HepG2 (cell line): ENCODE measurements around the gene FMNL2. TPM values are rescaled to one million over a fixed set of nuclear protein-coding genes. Genes with fewer than 3 reads are reported as not detected.

Experiments used
- AGO2 ChIP-seq: fragments of 200-400 bp; formaldehyde crosslinking; optimal IDR thresholded peaks from 2 replicates; pipeline ENCODE3; 2017; ENCODE audit warnings: mild to moderate bottlenecking, low read depth, low read length, moderate library complexity
- FOXA1 ChIP-seq, 2 experiments: fragments of 450-650 bp in 1 of 2; sonication (generic) in 1 of 2; formaldehyde crosslinking in 1 of 2; IDR thresholded peaks; 2 replicates each; pipeline versions ENCODE4 v1.4.0 to v1.6.1; 2016 to 2020; ENCODE audit warnings: missing genetic modification reagents in 1 of 2
- HNF4A ChIP-seq: sonication (generic); formaldehyde crosslinking; IDR thresholded peaks from 2 replicates; pipeline ENCODE4 v1.4.0; 2020; ENCODE audit warnings: missing genetic modification reagents
- KDM6A ChIP-seq: IDR thresholded peaks from 2 replicates; pipeline ENCODE4 v1.6.1; 2016; ENCODE audit warnings: low read depth
- KMT2A ChIP-seq: sonication (generic); formaldehyde crosslinking; IDR thresholded peaks from 2 replicates; pipeline ENCODE4 v1.4.0; 2020; ENCODE audit warnings: missing genetic modification reagents
- PHF5A ChIP-seq: IDR thresholded peaks from one replicate; pipeline ENCODE4 v1.6.1; 2018; ENCODE audit warnings: low read depth, missing genetic modification reagents; ENCODE audit not compliant: unreplicated experiment
- RFX3 ChIP-seq: IDR thresholded peaks from 2 replicates; pipeline ENCODE4 v1.6.1; 2016; ENCODE audit warnings: missing biosample characterization, missing genetic modification reagents
- TGIF2 ChIP-seq: IDR thresholded peaks from 2 replicates; pipeline ENCODE4 v1.6.1; 2016; ENCODE audit warnings: control low read depth, missing compliant biosample characterization
- ZFP1 ChIP-seq: IDR thresholded peaks from 2 replicates; pipeline ENCODE4 v1.6.1; 2016
- ZNF7 ChIP-seq: IDR thresholded peaks from 2 replicates; pipeline ENCODE4 v1.6.1; 2016; ENCODE audit warnings: missing biosample characterization, missing genetic modification reagents
- ZNF720 ChIP-seq: sonication (generic); formaldehyde crosslinking; IDR thresholded peaks from 2 replicates; pipeline ENCODE4 v1.4.0; 2020; ENCODE audit warnings: missing genetic modification reagents
- ZNF776 ChIP-seq: sonication (generic); formaldehyde crosslinking; IDR thresholded peaks from 2 replicates; pipeline ENCODE4 v1.4.0; 2020; ENCODE audit warnings: mild to moderate bottlenecking, missing genetic modification reagents
- ZNF816 ChIP-seq: sonication (generic); formaldehyde crosslinking; IDR thresholded peaks from 2 replicates; pipeline ENCODE4 v1.8.0; 2022; ENCODE audit warnings: missing genetic modification reagents, mild to moderate bottlenecking, borderline replicate concordance
- polyA plus RNA-seq, 8 experiments: library from polyadenylated mRNA; depleted of rRNA in 3 of 8; stranded (reverse) in 7 of 8; unstranded in 1 of 8; fragments of >200 nt; fragmentation: Illumina TruSeq in 4 of 8; extraction: Trizol in 4 of 8; gene quantifications; 2 replicates each; pipeline versions ENCODE4 v1.2.1 to v1.2.3, GENCODE V29; 2011 to 2016; ENCODE audit warnings: low read depth in 4 of 8, missing spikeins in 1 of 8, mixed read lengths in 1 of 8; ENCODE audit not compliant: insufficient read depth in 1 of 8
- total RNA-seq, 5 experiments: library from RNA; depleted of rRNA; stranded (reverse); fragments of >200 nt; fragmentation: Illumina TruSeq; extraction: Trizol; gene quantifications; 2 replicates each; pipeline ENCODE4 v1.2.3, GENCODE V29; 2016; ENCODE audit warnings: low read depth in 1 of 5
- TF ChIP-seq, protein P1 (sequence below): sonication (generic); formaldehyde crosslinking; IDR thresholded peaks from 2 replicates; pipeline ENCODE4 v1.9.0; 2021; ENCODE audit warnings: missing genetic modification reagents, mild to moderate bottlenecking, borderline replicate concordance
- TF ChIP-seq, protein P2 (sequence below): sonication (generic); formaldehyde crosslinking; IDR thresholded peaks from 2 replicates; pipeline ENCODE4 v1.5.0; 2020; ENCODE audit warnings: mild to moderate bottlenecking, missing genetic modification reagents, borderline replicate concordance
- TF ChIP-seq, protein P3 (sequence below): IDR thresholded peaks from 2 replicates; pipeline ENCODE4 v1.6.1; 2016; ENCODE audit warnings: low read depth, missing genetic modification reagents, missing compliant biosample characterization
- TF ChIP-seq, protein P4 (sequence below): sonication (generic); formaldehyde crosslinking; IDR thresholded peaks from 2 replicates; pipeline ENCODE4 v1.5.1; 2020; ENCODE audit warnings: missing genetic modification reagents, mild to moderate bottlenecking, borderline replicate concordance

FMNL2 gene
- total and polyA plus RNA-seq, 2 of the 13 experiments (the other 11 are each of a cell fraction or from before 2014, with no cell fraction given) = 66.5 to 67.7 TPM

DNA sequence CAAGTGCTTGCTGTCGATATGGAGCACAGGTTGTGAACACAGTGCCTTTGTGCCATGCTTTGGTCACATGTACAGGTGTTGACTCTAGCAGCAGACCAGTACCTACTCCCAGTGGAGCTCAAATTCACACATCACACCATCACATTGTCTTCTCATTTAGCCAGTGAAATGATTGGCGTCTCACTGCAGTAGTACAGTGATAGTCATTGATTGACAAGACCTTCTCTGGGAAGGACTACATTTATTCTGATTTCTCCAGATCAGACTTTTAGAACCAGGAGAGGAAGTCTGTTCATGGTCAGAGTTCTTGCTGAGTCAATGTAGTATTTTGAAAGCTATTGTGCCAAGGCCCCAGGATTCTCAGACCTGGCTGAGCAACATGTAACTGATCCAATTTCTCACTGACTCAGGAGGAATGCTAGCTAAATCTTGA is 75.2 kb downstream of the FMNL2 start (continued):
- TF ChIP-seq, protein P1, sequence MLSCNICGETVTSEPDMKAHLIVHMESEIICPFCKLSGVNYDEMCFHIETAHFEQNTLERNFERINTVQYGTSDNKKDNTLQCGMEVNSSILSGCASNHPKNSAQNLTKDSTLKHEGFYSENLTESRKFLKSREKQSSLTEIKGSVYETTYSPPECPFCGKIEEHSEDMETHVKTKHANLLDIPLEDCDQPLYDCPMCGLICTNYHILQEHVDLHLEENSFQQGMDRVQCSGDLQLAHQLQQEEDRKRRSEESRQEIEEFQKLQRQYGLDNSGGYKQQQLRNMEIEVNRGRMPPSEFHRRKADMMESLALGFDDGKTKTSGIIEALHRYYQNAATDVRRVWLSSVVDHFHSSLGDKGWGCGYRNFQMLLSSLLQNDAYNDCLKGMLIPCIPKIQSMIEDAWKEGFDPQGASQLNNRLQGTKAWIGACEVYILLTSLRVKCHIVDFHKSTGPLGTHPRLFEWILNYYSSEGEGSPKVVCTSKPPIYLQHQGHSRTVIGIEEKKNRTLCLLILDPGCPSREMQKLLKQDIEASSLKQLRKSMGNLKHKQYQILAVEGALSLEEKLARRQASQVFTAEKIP (CRISPR knock-in tag) = no peak
- peak; percentile 95 for TF ChIP-seq PHF5A
- TF ChIP-seq RFX3 = no peak; the same call in 1 of the 2 replicates
- TF ChIP-seq ZFP1 (CRISPR knock-in tag) = 0 out of 2 replicates have a peak, but pooled peaks have one; percentile 51
- peak; percentile 65; the same call in 1 of the 2 replicates for TF ChIP-seq KMT2A (CRISPR knock-in tag)
- TF ChIP-seq ZNF720 = no peak
- TF ChIP-seq AGO2 = no peak
- TF ChIP-seq ZNF776 (CRISPR knock-in tag) = no peak
- TF ChIP-seq, protein P2, sequence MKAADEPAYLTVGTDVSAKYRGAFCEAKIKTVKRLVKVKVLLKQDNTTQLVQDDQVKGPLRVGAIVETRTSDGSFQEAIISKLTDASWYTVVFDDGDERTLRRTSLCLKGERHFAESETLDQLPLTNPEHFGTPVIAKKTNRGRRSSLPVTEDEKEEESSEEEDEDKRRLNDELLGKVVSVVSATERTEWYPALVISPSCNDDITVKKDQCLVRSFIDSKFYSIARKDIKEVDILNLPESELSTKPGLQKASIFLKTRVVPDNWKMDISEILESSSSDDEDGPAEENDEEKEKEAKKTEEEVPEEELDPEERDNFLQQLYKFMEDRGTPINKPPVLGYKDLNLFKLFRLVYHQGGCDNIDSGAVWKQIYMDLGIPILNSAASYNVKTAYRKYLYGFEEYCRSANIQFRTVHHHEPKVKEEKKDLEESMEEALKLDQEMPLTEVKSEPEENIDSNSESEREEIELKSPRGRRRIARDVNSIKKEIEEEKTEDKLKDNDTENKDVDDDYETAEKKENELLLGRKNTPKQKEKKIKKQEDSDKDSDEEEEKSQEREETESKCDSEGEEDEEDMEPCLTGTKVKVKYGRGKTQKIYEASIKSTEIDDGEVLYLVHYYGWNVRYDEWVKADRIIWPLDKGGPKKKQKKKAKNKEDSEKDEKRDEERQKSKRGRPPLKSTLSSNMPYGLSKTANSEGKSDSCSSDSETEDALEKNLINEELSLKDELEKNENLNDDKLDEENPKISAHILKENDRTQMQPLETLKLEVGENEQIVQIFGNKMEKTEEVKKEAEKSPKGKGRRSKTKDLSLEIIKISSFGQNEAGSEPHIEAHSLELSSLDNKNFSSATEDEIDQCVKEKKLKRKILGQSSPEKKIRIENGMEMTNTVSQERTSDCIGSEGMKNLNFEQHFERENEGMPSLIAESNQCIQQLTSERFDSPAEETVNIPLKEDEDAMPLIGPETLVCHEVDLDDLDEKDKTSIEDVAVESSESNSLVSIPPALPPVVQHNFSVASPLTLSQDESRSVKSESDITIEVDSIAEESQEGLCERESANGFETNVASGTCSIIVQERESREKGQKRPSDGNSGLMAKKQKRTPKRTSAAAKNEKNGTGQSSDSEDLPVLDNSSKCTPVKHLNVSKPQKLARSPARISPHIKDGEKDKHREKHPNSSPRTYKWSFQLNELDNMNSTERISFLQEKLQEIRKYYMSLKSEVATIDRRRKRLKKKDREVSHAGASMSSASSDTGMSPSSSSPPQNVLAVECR (CRISPR knock-in tag) = peak; percentile 95
- no peak for TF ChIP-seq ZNF816 (CRISPR knock-in tag)
- TF ChIP-seq ZNF7 = no peak
- TF ChIP-seq, protein P3, sequence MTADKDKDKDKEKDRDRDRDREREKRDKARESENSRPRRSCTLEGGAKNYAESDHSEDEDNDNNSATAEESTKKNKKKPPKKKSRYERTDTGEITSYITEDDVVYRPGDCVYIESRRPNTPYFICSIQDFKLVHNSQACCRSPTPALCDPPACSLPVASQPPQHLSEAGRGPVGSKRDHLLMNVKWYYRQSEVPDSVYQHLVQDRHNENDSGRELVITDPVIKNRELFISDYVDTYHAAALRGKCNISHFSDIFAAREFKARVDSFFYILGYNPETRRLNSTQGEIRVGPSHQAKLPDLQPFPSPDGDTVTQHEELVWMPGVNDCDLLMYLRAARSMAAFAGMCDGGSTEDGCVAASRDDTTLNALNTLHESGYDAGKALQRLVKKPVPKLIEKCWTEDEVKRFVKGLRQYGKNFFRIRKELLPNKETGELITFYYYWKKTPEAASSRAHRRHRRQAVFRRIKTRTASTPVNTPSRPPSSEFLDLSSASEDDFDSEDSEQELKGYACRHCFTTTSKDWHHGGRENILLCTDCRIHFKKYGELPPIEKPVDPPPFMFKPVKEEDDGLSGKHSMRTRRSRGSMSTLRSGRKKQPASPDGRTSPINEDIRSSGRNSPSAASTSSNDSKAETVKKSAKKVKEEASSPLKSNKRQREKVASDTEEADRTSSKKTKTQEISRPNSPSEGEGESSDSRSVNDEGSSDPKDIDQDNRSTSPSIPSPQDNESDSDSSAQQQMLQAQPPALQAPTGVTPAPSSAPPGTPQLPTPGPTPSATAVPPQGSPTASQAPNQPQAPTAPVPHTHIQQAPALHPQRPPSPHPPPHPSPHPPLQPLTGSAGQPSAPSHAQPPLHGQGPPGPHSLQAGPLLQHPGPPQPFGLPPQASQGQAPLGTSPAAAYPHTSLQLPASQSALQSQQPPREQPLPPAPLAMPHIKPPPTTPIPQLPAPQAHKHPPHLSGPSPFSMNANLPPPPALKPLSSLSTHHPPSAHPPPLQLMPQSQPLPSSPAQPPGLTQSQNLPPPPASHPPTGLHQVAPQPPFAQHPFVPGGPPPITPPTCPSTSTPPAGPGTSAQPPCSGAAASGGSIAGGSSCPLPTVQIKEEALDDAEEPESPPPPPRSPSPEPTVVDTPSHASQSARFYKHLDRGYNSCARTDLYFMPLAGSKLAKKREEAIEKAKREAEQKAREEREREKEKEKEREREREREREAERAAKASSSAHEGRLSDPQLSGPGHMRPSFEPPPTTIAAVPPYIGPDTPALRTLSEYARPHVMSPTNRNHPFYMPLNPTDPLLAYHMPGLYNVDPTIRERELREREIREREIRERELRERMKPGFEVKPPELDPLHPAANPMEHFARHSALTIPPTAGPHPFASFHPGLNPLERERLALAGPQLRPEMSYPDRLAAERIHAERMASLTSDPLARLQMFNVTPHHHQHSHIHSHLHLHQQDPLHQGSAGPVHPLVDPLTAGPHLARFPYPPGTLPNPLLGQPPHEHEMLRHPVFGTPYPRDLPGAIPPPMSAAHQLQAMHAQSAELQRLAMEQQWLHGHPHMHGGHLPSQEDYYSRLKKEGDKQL (CRISPR knock-in tag) = no peak
- TF ChIP-seq, protein P4, sequence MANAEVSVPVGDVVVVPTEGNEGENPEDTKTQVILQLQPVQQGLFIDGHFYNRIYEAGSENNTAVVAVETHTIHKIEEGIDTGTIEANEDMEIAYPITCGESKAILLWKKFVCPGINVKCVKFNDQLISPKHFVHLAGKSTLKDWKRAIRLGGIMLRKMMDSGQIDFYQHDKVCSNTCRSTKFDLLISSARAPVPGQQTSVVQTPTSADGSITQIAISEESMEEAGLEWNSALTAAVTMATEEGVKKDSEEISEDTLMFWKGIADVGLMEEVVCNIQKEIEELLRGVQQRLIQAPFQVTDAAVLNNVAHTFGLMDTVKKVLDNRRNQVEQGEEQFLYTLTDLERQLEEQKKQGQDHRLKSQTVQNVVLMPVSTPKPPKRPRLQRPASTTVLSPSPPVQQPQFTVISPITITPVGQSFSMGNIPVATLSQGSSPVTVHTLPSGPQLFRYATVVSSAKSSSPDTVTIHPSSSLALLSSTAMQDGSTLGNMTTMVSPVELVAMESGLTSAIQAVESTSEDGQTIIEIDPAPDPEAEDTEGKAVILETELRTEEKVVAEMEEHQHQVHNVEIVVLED (CRISPR knock-in tag) = peak; percentile 7; the same call in 1 of the 2 replicates
- no peak; the same call in 1 of the 2 replicates for TF ChIP-seq KDM6A (CRISPR knock-in tag)
- peak; percentile 99 for TF ChIP-seq TGIF2 (CRISPR knock-in tag)
- peak; percentile 88 for TF ChIP-seq FOXA1 (IDR thresholded peaks at IDR 0.05)
- peak; percentile 98 for TF ChIP-seq FOXA1 (CRISPR knock-in tag; IDR thresholded peaks at IDR 0.05)
- TF ChIP-seq HNF4A (CRISPR knock-in tag) = peak; percentile 84
